DMS53 (cell line): ENCODE measurements around the gene NUDT11.
"Not testable (repeated sequence)": the region's sequence is repeated elsewhere in the genome, so short reads cannot be mapped to it uniquely, and the experiment has no call there.

Experiments
- DNase-seq: peaks from one replicate; lab custom pipeline; 2025; lab: John Stamatoyannopoulos, UW

The NUDT11 gene

GRCh38 chrX:51496501-51497291, at the start of gene NUDT11:
Gene NUDT11 (minus strand): TSS chrX:51496592. CDS start chrX:51496444, 148 bp downstream.
- peak; percentile 79 for DNase-seq

GRCh38 chrX:51520393-51520792, 24.0 kb upstream of the NUDT11 start:
- no peak for DNase-seq

GRCh38 chrX:51519131-51519530, 22.7 kb upstream of the NUDT11 start:
- not testable (repeated sequence) for DNase-seq

- no peak for DNase-seq
Observed at GRCh38 chrX:51507551-51507950, 11.2 kb upstream of the NUDT11 start.

- peak; percentile 28 for DNase-seq
Observed at GRCh38 chrX:51495701-51496488, 497 bp downstream of the NUDT11 start.

GRCh38 chrX:51494409-51494808, 2.0 kb downstream of the NUDT11 start:
- no peak for DNase-seq

GRCh38 chrX:51487960-51488267, 8.5 kb downstream of the NUDT11 start:
- DNase-seq: no peak

- no peak for DNase-seq
Observed at GRCh38 chrX:51484616-51485015, 11.8 kb downstream of the NUDT11 start.

- not testable (repeated sequence) for DNase-seq
Observed at GRCh38 chrX:51482411-51482810, 14.0 kb downstream of the NUDT11 start.

GRCh38 chrX:51476930-51477329, 19.5 kb downstream of the NUDT11 start:
- DNase-seq: no peak

- no peak for DNase-seq
Observed at GRCh38 chrX:51463322-51463721, 33.1 kb downstream of the NUDT11 start.

GRCh38 chrX:51461053-51462044, 35.0 kb downstream of the NUDT11 start:
- peak; percentile 46 for DNase-seq

- DNase-seq: peak; percentile 68
Observed at GRCh38 chrX:51459125-51459524, 37.3 kb downstream of the NUDT11 start.

GRCh38 chrX:51456814-51457213, 39.6 kb downstream of the NUDT11 start:
- peak; percentile 46 for DNase-seq

- no peak for DNase-seq
Observed at GRCh38 chrX:51456246-51456645, 40.1 kb downstream of the NUDT11 start.

GRCh38 chrX:51440365-51440764, 56.0 kb downstream of the NUDT11 start:
- DNase-seq: no peak
